ENCODE data around the gene DENND1B. TPM values are rescaled to one million over a fixed set of nuclear protein-coding genes. Genes with fewer than 3 reads are reported as not detected.

DENND1B gene
- total and polyA plus RNA-seq, 12 donors = 1.5 to 36.3 (median 23.1) TPM

DNA sequence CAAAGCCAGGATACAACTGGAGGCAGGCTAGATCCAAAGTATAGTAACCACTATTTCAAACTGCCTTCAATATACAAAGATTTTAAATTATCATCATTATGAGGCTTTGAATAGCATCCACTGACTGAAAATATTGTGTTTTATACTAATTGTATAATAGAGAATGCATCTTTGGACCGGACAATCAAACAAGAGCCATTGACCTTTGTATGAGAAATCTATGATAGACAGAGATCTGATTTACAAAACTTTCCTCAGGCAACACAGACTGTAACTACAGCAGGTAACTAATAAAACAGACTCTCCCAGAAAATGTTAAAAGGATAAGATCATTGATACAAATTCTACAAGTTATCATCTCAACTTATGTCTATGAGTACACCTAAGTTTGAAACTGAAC is 152.9 kb downstream of the DENND1B start:
- no peak for ATAC-seq
- no peak overlapping the region for H3K4me3 ChIP-seq
- H3K27ac ChIP-seq = no peak overlapping the region
- TF ChIP-seq, protein P1, sequence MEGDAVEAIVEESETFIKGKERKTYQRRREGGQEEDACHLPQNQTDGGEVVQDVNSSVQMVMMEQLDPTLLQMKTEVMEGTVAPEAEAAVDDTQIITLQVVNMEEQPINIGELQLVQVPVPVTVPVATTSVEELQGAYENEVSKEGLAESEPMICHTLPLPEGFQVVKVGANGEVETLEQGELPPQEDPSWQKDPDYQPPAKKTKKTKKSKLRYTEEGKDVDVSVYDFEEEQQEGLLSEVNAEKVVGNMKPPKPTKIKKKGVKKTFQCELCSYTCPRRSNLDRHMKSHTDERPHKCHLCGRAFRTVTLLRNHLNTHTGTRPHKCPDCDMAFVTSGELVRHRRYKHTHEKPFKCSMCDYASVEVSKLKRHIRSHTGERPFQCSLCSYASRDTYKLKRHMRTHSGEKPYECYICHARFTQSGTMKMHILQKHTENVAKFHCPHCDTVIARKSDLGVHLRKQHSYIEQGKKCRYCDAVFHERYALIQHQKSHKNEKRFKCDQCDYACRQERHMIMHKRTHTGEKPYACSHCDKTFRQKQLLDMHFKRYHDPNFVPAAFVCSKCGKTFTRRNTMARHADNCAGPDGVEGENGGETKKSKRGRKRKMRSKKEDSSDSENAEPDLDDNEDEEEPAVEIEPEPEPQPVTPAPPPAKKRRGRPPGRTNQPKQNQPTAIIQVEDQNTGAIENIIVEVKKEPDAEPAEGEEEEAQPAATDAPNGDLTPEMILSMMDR (IDR thresholded peaks at IDR 0.05) = no peak
- H3K9me3 ChIP-seq = peaks cover 0 to 17% (median 0%) of the 10 kb centered on the region in 11 donors
- WGBS, 2 donors = 91 to 96% methylated on average over 1 of the region's 1 CpG
- intact Hi-C loops (cut with DNase I) = no loop called here
- no peak for DNase-seq
- H3K36me3 ChIP-seq = peaks cover 0 to 3% (median 0%) of the 10 kb centered on the region in 9 donors
- no peaks in the 10 kb centered on the region for H3K27me3 ChIP-seq
- H3K4me1 ChIP-seq = peaks cover 0 to 20% (median 5%) of the 10 kb centered on the region in 9 donors

DNA sequence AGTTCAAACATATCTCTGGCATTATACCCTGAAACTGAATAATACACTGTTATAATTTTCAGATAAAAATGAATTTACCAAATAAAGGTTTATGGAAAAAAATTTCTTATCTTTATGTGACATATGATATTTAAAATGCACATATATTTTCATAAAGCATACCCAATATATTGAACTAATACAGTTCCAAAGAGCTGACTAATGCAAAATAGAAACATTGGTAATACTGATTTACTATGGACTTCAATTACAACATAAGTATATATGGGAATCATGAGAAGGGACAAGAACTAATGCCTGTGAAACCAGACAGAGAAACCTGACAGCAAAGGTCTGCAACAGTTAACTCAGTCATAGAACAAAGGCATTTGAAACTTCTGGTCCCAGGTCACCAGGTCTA is 153.5 kb downstream of the DENND1B start:
- Histone ChIP-seq H3K9me3 (peaks cover 0 to 17% (median 0%) of the 10 kb centered on the region in 11 donors), H3K27me3 (no peaks in the 10 kb centered on the region), H3K4me1 (peaks cover 0 to 20% (median 5%) of the 10 kb centered on the region in 9 donors), H3K4me3 (no peak overlapping the region), H3K36me3 (peaks cover 0 to 9% (median 0%) of the 10 kb centered on the region in 9 donors), H3K27ac (no peak overlapping the region)
- ATAC-seq = no peak
- TF ChIP-seq, protein P1 (IDR thresholded peaks at IDR 0.05) = no peak
- intact Hi-C loops (cut with DNase I) = no loop called here
- no peak for DNase-seq

DNA sequence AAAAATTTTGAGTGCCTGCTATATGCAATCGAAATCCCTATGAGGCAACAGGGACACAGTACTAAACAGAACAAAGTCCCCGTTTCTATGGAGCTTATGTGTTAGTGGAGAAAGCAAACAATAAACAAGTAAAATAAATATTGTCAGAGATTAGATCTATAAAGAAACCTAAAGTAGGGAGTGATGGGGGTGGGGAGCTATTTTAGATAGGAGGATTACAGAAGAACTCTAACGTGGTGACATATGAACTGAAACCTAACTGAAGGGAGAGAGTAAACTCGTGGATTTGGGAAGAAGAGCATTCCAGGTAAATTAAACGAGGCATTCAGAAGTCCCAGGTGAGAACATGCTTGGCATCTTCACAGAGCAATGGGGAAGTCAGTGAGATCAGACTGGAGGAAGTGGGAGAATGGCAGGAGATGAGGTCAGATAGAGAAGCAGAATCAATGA is 154.5 kb downstream of the DENND1B start:
- WGBS, 2 donors = 75 to 81% methylated on average over 5 of the region's 5 CpGs
- intact Hi-C loops (cut with DNase I) = no loop called here
- no peak for DNase-seq

DNA sequence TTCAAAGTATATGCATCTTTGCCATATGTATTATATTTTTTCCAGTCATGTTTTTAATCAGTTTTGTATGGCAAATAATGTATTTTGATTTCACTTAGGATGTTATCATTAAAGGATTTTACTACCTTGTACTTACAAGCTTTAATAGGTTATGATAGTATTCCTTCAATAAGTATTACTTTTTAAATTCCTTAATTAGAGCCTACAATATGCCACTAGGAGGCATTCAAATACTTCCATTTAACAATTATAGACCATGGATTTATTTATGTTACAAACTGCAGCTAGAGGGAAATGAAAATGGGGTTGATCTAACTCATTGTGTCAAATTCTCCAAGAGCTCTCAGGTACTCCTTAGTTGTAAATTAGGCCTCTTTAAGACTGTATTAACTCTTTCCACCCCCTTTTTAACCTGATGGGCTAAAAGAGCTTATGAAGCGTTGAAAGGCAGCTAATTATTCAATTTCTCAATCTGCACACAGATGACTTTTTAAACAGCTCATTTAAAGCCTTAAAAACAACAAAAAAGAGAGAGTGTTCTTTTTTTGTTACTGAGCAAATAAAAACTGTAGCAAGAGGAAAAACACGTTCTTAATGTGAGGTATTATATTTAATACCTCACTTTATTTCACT is 156.2 kb downstream of the DENND1B start:
- WGBS, 2 donors = 42 to 44% methylated on average over 2 of the region's 2 CpGs
- DNase-seq (no peak), ATAC-seq (peak in 1 of 8 donors; percentile 44)
- H3K27me3 ChIP-seq = no peaks in the 10 kb centered on the region
- intact Hi-C loops (cut with DNase I) = loop anchor here in 9 of 10 donors (2.0 to 10.0 kb wide), 9 partner anchors 153 to 848 kb away; partner anchors contain the start of genes LHX9 (in 3 of the 9) and DENND1B (in 2 of the 9)
- H3K9me3 ChIP-seq = peaks cover 0 to 2% (median 0%) of the 10 kb centered on the region in 11 donors
- TF ChIP-seq, protein P1 (IDR thresholded peaks at IDR 0.05) = peak; percentile 6 to 63 (median 47)
- no peak overlapping the region for H3K4me3 ChIP-seq
- H3K27ac ChIP-seq = no peak overlapping the region
- peaks cover 0 to 19% (median 0%) of the 10 kb centered on the region in 9 donors for H3K36me3 ChIP-seq
- H3K4me1 ChIP-seq = peaks cover 0 to 23% (median 10%) of the 10 kb centered on the region in 9 donors

More for the DNA sequence above, 154.5 kb downstream of the DENND1B start:
- Histone ChIP-seq H3K9me3 (peaks cover 0 to 8% (median 0%) of the 10 kb centered on the region in 11 donors), H3K27me3 (no peaks in the 10 kb centered on the region), H3K4me3 (no peak overlapping the region), H3K36me3 (peaks cover 0 to 18% (median 0%) of the 10 kb centered on the region in 9 donors), H3K27ac (no peak overlapping the region), H3K4me1 (peaks cover 0 to 20% (median 5%) of the 10 kb centered on the region in 9 donors)
- TF ChIP-seq, protein P1 (IDR thresholded peaks at IDR 0.05) = no peak
- ATAC-seq = no peak

All from heart right ventricle (tissue), 16 donors.